ENCODE measurements around the gene UROD.
A peak's percentile ranks its signal among the peaks of the same experiment; 100 is the strongest.
"Not testable (repeated sequence)": the region's sequence is repeated elsewhere in the genome, so short reads cannot be mapped to it uniquely, and the experiment has no call there.

Gene UROD

GRCh38 chr1:44970317-44970716 is 41.7 kb upstream of the UROD start:
- Histone ChIP-seq H2AFZ (ENCODE audit: low read length) (no peak overlapping the region), H3F3A (ENCODE audit: insufficient read depth, low read length) (no peaks in the 10 kb centered on the region)
- DNase-seq, result no peak

DNA sequence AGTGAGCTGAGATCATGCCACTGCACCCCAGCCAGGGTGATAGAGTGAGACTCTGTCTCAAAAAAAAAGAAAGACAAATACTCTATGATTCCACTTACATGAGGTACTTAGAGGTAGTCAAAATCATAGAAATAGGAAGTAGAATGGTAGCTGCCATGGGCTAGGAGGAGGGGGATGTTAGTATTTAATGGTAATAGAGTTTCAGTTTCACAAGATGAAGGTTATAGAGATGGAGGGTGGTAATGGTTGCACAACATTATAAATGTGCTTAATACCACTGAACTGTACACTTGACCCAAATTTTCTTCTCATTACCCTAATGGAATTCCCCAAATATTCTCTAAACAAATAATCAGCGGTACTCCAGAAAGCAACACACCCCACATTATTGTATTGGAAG is 38.4 kb upstream of the UROD start:
- Histone ChIP-seq H3K9me3 (replicated peaks; ENCODE audit: insufficient read depth, low read length) (no peaks in the 10 kb centered on the region), H3K36me3 (replicated peaks; ENCODE audit: insufficient read depth, low read length) (0 out of 2 replicates have a peak, but pooled peaks cover 4% of the 10 kb centered on the region), H3K27ac (ENCODE audit: low read length) (no peak overlapping the region), H3K27me3 (replicated peaks; ENCODE audit: insufficient read depth, low read length) (no peaks in the 10 kb centered on the region), H3K4me3 (ENCODE audit: low read length) (no peak overlapping the region), H3K4me1 (ENCODE audit: low read length) (peaks cover 6% of the 10 kb centered on the region), H4K20me1 (ENCODE audit: insufficient read depth, low read length) (no peaks in the 10 kb centered on the region), H3K9me2 (replicated peaks; ENCODE audit: insufficient read depth, low read length) (no peaks in the 10 kb centered on the region), H3K79me2 (ENCODE audit: low read length) (peaks cover 8% of the 10 kb centered on the region; the same call in 1 of the 2 replicates), H2AFZ (ENCODE audit: low read length) (no peak overlapping the region), H3F3A (ENCODE audit: insufficient read depth, low read length) (no peaks in the 10 kb centered on the region), H3K4me2 (ENCODE audit: low read depth, low read length) (no peak overlapping the region), H3K9ac (ENCODE audit: low read length) (no peak overlapping the region)
- TF ChIP-seq EZH2phosphoT487 (IDR thresholded peaks at IDR 0.05; ENCODE audit: low read length), result no peak
- TF ChIP-seq EZH2 (optimal IDR thresholded peaks at IDR 0.05; ENCODE audit: low read depth, low read length), result no peak
- TF ChIP-seq CTCF (IDR thresholded peaks at IDR 0.05; ENCODE audit: low read length), result no peak
- DNase-seq, result peak; percentile 21

More at GRCh38 chr1:44970317-44970716, 41.7 kb upstream of the UROD start:
- Histone ChIP-seq H3K4me2 (ENCODE audit: low read depth, low read length) (no peak overlapping the region), H3K9me3 (replicated peaks; ENCODE audit: insufficient read depth, low read length) (no peaks in the 10 kb centered on the region), H3K9ac (ENCODE audit: low read length) (no peak overlapping the region), H3K36me3 (replicated peaks; ENCODE audit: insufficient read depth, low read length) (0 out of 2 replicates have a peak, but pooled peaks cover 4% of the 10 kb centered on the region), H3K27me3 (replicated peaks; ENCODE audit: insufficient read depth, low read length) (no peaks in the 10 kb centered on the region), H3K4me3 (ENCODE audit: low read length) (no peak overlapping the region), H3K9me2 (replicated peaks; ENCODE audit: insufficient read depth, low read length) (no peaks in the 10 kb centered on the region), H3K27ac (ENCODE audit: low read length) (no peak overlapping the region), H3K79me2 (ENCODE audit: low read length) (peaks cover 8% of the 10 kb centered on the region; the same call in 1 of the 2 replicates), H4K20me1 (ENCODE audit: insufficient read depth, low read length) (no peaks in the 10 kb centered on the region), H3K4me1 (ENCODE audit: low read length) (peaks cover 6% of the 10 kb centered on the region)
- no peak for TF ChIP-seq CTCF (IDR thresholded peaks at IDR 0.05; ENCODE audit: low read length)
- no peak for TF ChIP-seq EZH2 (optimal IDR thresholded peaks at IDR 0.05; ENCODE audit: low read depth, low read length)
- no peak for TF ChIP-seq EZH2phosphoT487 (IDR thresholded peaks at IDR 0.05; ENCODE audit: low read length)

GRCh38 chr1:44976252-44976651 is 35.8 kb upstream of the UROD start:
- no peaks in the 10 kb centered on the region for H3K9me3 ChIP-seq (replicated peaks; ENCODE audit: insufficient read depth, low read length)
- H3K4me3 ChIP-seq (ENCODE audit: low read length), result no peak overlapping the region
- H3K9me2 ChIP-seq (replicated peaks; ENCODE audit: insufficient read depth, low read length), result no peaks in the 10 kb centered on the region
- no peaks in the 10 kb centered on the region for H3F3A ChIP-seq (ENCODE audit: insufficient read depth, low read length)
- H4K20me1 ChIP-seq (ENCODE audit: insufficient read depth, low read length), result no peaks in the 10 kb centered on the region
- H3K9ac ChIP-seq (ENCODE audit: low read length), result no peak overlapping the region
- H3K79me2 ChIP-seq (ENCODE audit: low read length), result peaks cover 8% of the 10 kb centered on the region; the same call in 1 of the 2 replicates
- peaks cover 6% of the 10 kb centered on the region for H3K4me1 ChIP-seq (ENCODE audit: low read length)
- no peak overlapping the region for H2AFZ ChIP-seq (ENCODE audit: low read length)
- H3K27ac ChIP-seq (ENCODE audit: low read length), result no peak overlapping the region
- H3K4me2 ChIP-seq (ENCODE audit: low read depth, low read length), result no peak overlapping the region
- no peak for DNase-seq
- H3K36me3 ChIP-seq (replicated peaks; ENCODE audit: insufficient read depth, low read length), result no peaks in the 10 kb centered on the region
- TF ChIP-seq CTCF (IDR thresholded peaks at IDR 0.05; ENCODE audit: low read length), result no peak
- TF ChIP-seq EZH2 (optimal IDR thresholded peaks at IDR 0.05; ENCODE audit: low read depth, low read length), result no peak
- TF ChIP-seq EZH2phosphoT487 (IDR thresholded peaks at IDR 0.05; ENCODE audit: low read length), result no peak
- no peaks in the 10 kb centered on the region for H3K27me3 ChIP-seq (replicated peaks; ENCODE audit: insufficient read depth, low read length)

DNA sequence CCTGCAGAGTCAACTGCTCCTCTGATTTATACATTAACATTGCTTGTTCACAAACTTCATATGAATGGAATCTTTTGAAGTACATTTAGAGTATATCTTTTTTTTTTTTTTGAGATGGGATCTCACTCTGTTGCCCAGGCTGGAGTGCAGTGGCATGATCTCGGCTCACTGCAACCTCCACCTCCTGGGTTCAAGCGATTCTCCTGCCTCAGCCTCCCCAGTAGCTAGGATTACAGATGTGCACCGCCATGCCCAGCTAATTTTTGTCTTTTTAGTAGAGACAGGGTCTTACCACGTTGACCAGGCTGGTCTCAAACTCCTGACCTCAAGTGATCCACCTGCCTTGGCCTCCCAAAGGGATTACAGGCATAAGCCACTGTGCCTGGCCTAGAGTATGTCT is 34.7 kb upstream of the UROD start:
- not testable (repeated sequence) for H3K36me3 ChIP-seq (replicated peaks; ENCODE audit: insufficient read depth, low read length); H3K9me2 ChIP-seq (replicated peaks; ENCODE audit: insufficient read depth, low read length); DNase-seq; H3K79me2 ChIP-seq (ENCODE audit: low read length); H3F3A ChIP-seq (ENCODE audit: insufficient read depth, low read length); H3K9me3 ChIP-seq (replicated peaks; ENCODE audit: insufficient read depth, low read length); H3K27ac ChIP-seq (ENCODE audit: low read length); H3K4me1 ChIP-seq (ENCODE audit: low read length); H4K20me1 ChIP-seq (ENCODE audit: insufficient read depth, low read length); H3K9ac ChIP-seq (ENCODE audit: low read length); H3K4me2 ChIP-seq (ENCODE audit: low read depth, low read length); H2AFZ ChIP-seq (ENCODE audit: low read length); H3K4me3 ChIP-seq (ENCODE audit: low read length); H3K27me3 ChIP-seq (replicated peaks; ENCODE audit: insufficient read depth, low read length)

Data from MM.1S (cell line).